Calu3 (cell line): Measurements from ENCODE around the gene PLPP7. TPM values are rescaled to one million over a fixed set of nuclear protein-coding genes. Genes with fewer than 3 reads are reported as not detected.

Experiments used
- BruUV-seq: library from RNA; stranded (reverse); fragments of 400-500 nt; replicated peaks from 2 replicates; lab custom pipeline; 2021; lab: Mats Ljungman, UMichigan
- CTCF ChIA-PET: fragments of 300-600 bp; sonication (Branson Sonifier 250); formaldehyde crosslinking; loops from one replicate; lab custom pipeline; 2022; ENCODE audit warnings: antibody characterized with exemption; lab: Charles Lee
- DNase-seq: peaks from one replicate; pipeline ENCODE4 v3.0.0; 2022
- H3K27ac Mint-ChIP-seq: one replicate; pipeline ENCODE4 v1.8.0; 2022; ENCODE audit warnings: mixed read lengths; ENCODE audit not compliant: unreplicated experiment
- H3K27me3 Mint-ChIP-seq: one replicate; pipeline ENCODE4 v1.8.0; 2022; ENCODE audit warnings: mixed read lengths; ENCODE audit not compliant: unreplicated experiment
- H3K36me3 Mint-ChIP-seq: one replicate; pipeline ENCODE4 v1.8.0; 2022; ENCODE audit warnings: mild to moderate bottlenecking, moderate library complexity, mixed read lengths; ENCODE audit not compliant: insufficient read depth, unreplicated experiment
- H3K4me1 Mint-ChIP-seq: one replicate; pipeline ENCODE4 v1.8.0; 2022; ENCODE audit warnings: mild to moderate bottlenecking, low read depth, mixed read lengths; ENCODE audit not compliant: unreplicated experiment
- H3K4me3 Mint-ChIP-seq: one replicate; pipeline ENCODE4 v1.8.0; 2022; ENCODE audit warnings: mild to moderate bottlenecking, low read depth, moderate library complexity, mixed read lengths; ENCODE audit not compliant: unreplicated experiment
- H3K9me3 Mint-ChIP-seq: one replicate; pipeline ENCODE4 v1.8.0; 2022; ENCODE audit warnings: low read depth, mixed read lengths; ENCODE audit not compliant: unreplicated experiment
- CTCF ChIP-seq: fragments of 200-600 bp; IDR thresholded peaks from one replicate; pipeline ENCODE4 v1.8.0; 2022; ENCODE audit warnings: antibody characterized with exemption; ENCODE audit not compliant: unreplicated experiment
- intact Hi-C: fragments of 100-400 bp; cut with micrococcal nuclease; formaldehyde crosslinking; loops from one replicate; pipeline ENCODE4 v1.10.0; 2022; ENCODE audit not compliant: unreplicated experiment
- total RNA-seq: library from RNA; stranded (reverse); gene quantifications from 2 replicates; pipeline ENCODE4 v1.2.3, GENCODE V29; 2022

The PLPP7 gene
- total RNA-seq, 1 experiment from 2014 or later: not detected

GRCh38 chr9:131271506-131271931, 18.0 kb upstream of the PLPP7 start:
- peaks cover 28% of the 10 kb centered on the region for H3K27me3 Mint-ChIP-seq
- BruUV-seq: no TSS peak
- H3K4me1 Mint-ChIP-seq: no peaks in the 10 kb centered on the region
- TF ChIP-seq CTCF: no peak
- no peak for DNase-seq
- H3K4me3 Mint-ChIP-seq: no peak overlapping the region
- CTCF ChIA-PET: no interaction called here
- H3K27ac Mint-ChIP-seq: no peak overlapping the region
- no peaks in the 10 kb centered on the region for H3K9me3 Mint-ChIP-seq
- H3K36me3 Mint-ChIP-seq: no peaks in the 10 kb centered on the region
- intact Hi-C loops: no loop called here

GRCh38 chr9:131272212-131272611, 17.3 kb upstream of the PLPP7 start:
- CTCF ChIA-PET: no interaction called here
- Mint-ChIP-seq H3K4me3 (no peak overlapping the region), H3K27me3 (peaks cover 31% of the 10 kb centered on the region), H3K4me1 (no peaks in the 10 kb centered on the region), H3K36me3 (no peaks in the 10 kb centered on the region), H3K27ac (no peak overlapping the region), H3K9me3 (no peaks in the 10 kb centered on the region)
- no peak for TF ChIP-seq CTCF
- DNase-seq: no peak
- no TSS peak for BruUV-seq
- intact Hi-C loops: no loop called here

GRCh38 chr9:131273146-131273855, 16.2 kb upstream of the PLPP7 start:
- intact Hi-C loops: no loop called here
- H3K27me3 Mint-ChIP-seq: peaks cover 31% of the 10 kb centered on the region
- no peak overlapping the region for H3K27ac Mint-ChIP-seq
- peaks cover 5% of the 10 kb centered on the region for H3K36me3 Mint-ChIP-seq
- BruUV-seq: no TSS peak
- DNase-seq: no peak
- H3K4me3 Mint-ChIP-seq: no peak overlapping the region
- CTCF ChIA-PET: no interaction called here
- H3K4me1 Mint-ChIP-seq: no peaks in the 10 kb centered on the region
- no peaks in the 10 kb centered on the region for H3K9me3 Mint-ChIP-seq
- no peak for TF ChIP-seq CTCF

- Mint-ChIP-seq H3K36me3 (peaks cover 5% of the 10 kb centered on the region), H3K4me3 (no peak overlapping the region), H3K9me3 (no peaks in the 10 kb centered on the region), H3K4me1 (no peaks in the 10 kb centered on the region), H3K27me3 (peaks cover 31% of the 10 kb centered on the region), H3K27ac (no peak overlapping the region)
- no TSS peak for BruUV-seq
- TF ChIP-seq CTCF: no peak
- no peak for DNase-seq
- intact Hi-C loops: no loop called here
- CTCF ChIA-PET: no interaction called here
These were observed 15.5 kb upstream of the PLPP7 start for GRCh38 chr9:131273856-131274673.
